ENCODE results near the gene TP63.

TP63 gene

DNA sequence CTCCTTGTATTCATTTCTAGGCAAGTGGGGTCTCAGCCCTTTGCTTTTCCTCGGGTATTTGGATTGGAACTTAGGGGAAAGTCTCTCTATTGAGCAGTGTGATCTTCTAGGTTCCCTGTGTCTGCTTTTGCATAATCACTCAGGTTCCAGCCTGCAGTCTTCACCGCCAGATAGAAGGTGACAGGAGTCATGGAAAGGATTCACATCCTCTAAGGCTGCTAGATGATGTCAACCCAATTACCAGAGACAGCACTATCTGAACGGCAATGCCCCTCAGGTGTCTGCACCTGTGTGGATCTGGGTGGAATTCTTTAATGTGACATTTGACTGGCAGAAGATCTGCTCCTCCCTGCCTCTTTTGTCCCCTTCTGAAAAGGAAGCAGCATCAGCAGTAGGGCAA, 311.8 kb downstream of the TP63 start:
- no peak overlapping the region for H3K4me3 ChIP-seq (ENCODE audit: low read depth, low read length, poor library complexity, severe bottlenecking)
- no peaks in the 10 kb centered on the region for H3K36me3 ChIP-seq (ENCODE audit: insufficient read depth, low read length)
- no peak overlapping the region for H3K9ac ChIP-seq (ENCODE audit: low read length)
- no peaks in the 10 kb centered on the region for H3F3A ChIP-seq (ENCODE audit: insufficient read depth, low read length)
- no peaks in the 10 kb centered on the region for H3K27me3 ChIP-seq (ENCODE audit: insufficient read depth, low read length)
- no peaks in the 10 kb centered on the region for H3K9me2 ChIP-seq (ENCODE audit: low read depth, low read length)
- no peaks in the 10 kb centered on the region for H3K9me3 ChIP-seq (ENCODE audit: low read length)
- H3K79me2 ChIP-seq (ENCODE audit: insufficient read depth, low read length) = no peaks in the 10 kb centered on the region
- H2AFZ ChIP-seq (ENCODE audit: low read length) = no peak overlapping the region
- no peak overlapping the region for H3K27ac ChIP-seq (ENCODE audit: low read depth, low read length, poor library complexity, severe bottlenecking)
- TF ChIP-seq, protein P1, sequence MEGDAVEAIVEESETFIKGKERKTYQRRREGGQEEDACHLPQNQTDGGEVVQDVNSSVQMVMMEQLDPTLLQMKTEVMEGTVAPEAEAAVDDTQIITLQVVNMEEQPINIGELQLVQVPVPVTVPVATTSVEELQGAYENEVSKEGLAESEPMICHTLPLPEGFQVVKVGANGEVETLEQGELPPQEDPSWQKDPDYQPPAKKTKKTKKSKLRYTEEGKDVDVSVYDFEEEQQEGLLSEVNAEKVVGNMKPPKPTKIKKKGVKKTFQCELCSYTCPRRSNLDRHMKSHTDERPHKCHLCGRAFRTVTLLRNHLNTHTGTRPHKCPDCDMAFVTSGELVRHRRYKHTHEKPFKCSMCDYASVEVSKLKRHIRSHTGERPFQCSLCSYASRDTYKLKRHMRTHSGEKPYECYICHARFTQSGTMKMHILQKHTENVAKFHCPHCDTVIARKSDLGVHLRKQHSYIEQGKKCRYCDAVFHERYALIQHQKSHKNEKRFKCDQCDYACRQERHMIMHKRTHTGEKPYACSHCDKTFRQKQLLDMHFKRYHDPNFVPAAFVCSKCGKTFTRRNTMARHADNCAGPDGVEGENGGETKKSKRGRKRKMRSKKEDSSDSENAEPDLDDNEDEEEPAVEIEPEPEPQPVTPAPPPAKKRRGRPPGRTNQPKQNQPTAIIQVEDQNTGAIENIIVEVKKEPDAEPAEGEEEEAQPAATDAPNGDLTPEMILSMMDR (IDR thresholded peaks at IDR 0.05; ENCODE audit: low read length) = no peak
- no peak for TF ChIP-seq EZH2 (IDR thresholded peaks at IDR 0.05; ENCODE audit: borderline replicate concordance, low read length)
- no peaks in the 10 kb centered on the region for H3K4me1 ChIP-seq (ENCODE audit: insufficient read depth, low read length, severe bottlenecking)
- H3K4me2 ChIP-seq (ENCODE audit: low read length) = no peak overlapping the region
- H4K20me1 ChIP-seq (ENCODE audit: insufficient read depth, low read length) = no peaks in the 10 kb centered on the region

- Histone ChIP-seq H2AFZ (ENCODE audit: low read length) (no peak overlapping the region), H3K4me1 (ENCODE audit: insufficient read depth, low read length, severe bottlenecking) (no peaks in the 10 kb centered on the region), H3K27ac (ENCODE audit: low read depth, low read length, poor library complexity, severe bottlenecking) (no peak overlapping the region), H3K36me3 (ENCODE audit: insufficient read depth, low read length) (no peaks in the 10 kb centered on the region), H3K4me2 (ENCODE audit: low read length) (no peak overlapping the region), H3K9me2 (ENCODE audit: low read depth, low read length) (no peaks in the 10 kb centered on the region), H3K4me3 (ENCODE audit: low read depth, low read length, poor library complexity, severe bottlenecking) (no peak overlapping the region), H3K79me2 (ENCODE audit: insufficient read depth, low read length) (no peaks in the 10 kb centered on the region), H3F3A (ENCODE audit: insufficient read depth, low read length) (no peaks in the 10 kb centered on the region), H4K20me1 (ENCODE audit: insufficient read depth, low read length) (no peaks in the 10 kb centered on the region), H3K27me3 (ENCODE audit: insufficient read depth, low read length) (no peaks in the 10 kb centered on the region), H3K9ac (ENCODE audit: low read length) (no peak overlapping the region), H3K9me3 (ENCODE audit: low read length) (no peaks in the 10 kb centered on the region)
- TF ChIP-seq, protein P1 (IDR thresholded peaks at IDR 0.05; ENCODE audit: low read length) = no peak
- TF ChIP-seq EZH2 (IDR thresholded peaks at IDR 0.05; ENCODE audit: borderline replicate concordance, low read length) = no peak
Measured at GRCh38 chr3:189944285-189945145, 313.3 kb downstream of the TP63 start.

DNA sequence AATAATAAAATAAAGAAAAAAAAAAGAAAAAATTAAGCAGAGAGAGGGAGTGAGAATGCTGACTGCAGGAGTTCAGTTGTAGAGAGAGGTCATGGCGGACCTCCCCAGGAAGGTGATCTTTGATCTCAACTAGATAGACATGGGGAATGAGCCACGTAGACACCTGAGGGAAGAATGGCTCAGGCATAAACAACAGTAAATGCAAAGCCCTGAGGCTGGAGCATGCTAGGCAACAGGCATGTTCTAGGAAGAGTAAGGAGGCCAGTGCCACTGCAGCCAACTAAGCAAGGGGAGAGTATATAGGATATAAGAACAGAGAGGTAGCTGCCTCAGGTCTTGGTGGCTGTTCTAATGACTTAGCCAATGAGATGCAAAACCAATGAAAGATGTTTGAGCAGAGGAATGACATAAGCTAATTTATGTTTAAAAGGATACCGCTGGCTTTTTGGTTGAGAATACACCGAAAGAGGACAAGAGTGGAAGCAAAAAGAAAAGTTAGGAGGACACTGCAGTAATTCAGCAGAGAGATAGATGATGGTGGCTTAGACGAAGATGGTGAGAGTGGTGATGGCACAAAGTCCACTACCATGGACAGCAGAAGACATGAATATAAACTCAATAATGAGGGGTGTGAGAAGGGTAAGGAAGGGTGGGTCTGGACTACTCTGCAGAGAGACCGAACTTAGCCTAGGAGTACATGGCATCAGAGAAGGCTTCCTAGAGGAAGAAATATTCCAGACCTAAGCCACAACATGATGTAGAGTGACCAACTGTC, 314.9 kb downstream of the TP63 start:
- Histone ChIP-seq H3K4me2 (ENCODE audit: low read length) (no peak overlapping the region), H3K4me1 (ENCODE audit: insufficient read depth, low read length, severe bottlenecking) (no peaks in the 10 kb centered on the region), H3K27ac (ENCODE audit: low read depth, low read length, poor library complexity, severe bottlenecking) (no peak overlapping the region), H4K20me1 (ENCODE audit: insufficient read depth, low read length) (no peaks in the 10 kb centered on the region), H3F3A (ENCODE audit: insufficient read depth, low read length) (no peaks in the 10 kb centered on the region), H3K9me3 (ENCODE audit: low read length) (no peaks in the 10 kb centered on the region), H3K27me3 (ENCODE audit: insufficient read depth, low read length) (no peaks in the 10 kb centered on the region), H3K4me3 (ENCODE audit: low read depth, low read length, poor library complexity, severe bottlenecking) (no peak overlapping the region), H2AFZ (ENCODE audit: low read length) (no peak overlapping the region), H3K36me3 (ENCODE audit: insufficient read depth, low read length) (no peaks in the 10 kb centered on the region), H3K9ac (ENCODE audit: low read length) (no peak overlapping the region), H3K79me2 (ENCODE audit: insufficient read depth, low read length) (no peaks in the 10 kb centered on the region), H3K9me2 (ENCODE audit: low read depth, low read length) (no peaks in the 10 kb centered on the region)
- no peak for TF ChIP-seq EZH2 (IDR thresholded peaks at IDR 0.05; ENCODE audit: borderline replicate concordance, low read length)
- TF ChIP-seq, protein P1 (IDR thresholded peaks at IDR 0.05; ENCODE audit: low read length) = no peak
